ENCODE measurements around the gene CHST12. TPM values are rescaled to one million over a fixed set of nuclear protein-coding genes. Genes with fewer than 3 reads are reported as not detected.

The CHST12 gene
- total and polyA plus RNA-seq, 2 donors (not counting 1 experiment from before 2014, with no cell fraction given), result 25.4 to 27.1 TPM

DNA sequence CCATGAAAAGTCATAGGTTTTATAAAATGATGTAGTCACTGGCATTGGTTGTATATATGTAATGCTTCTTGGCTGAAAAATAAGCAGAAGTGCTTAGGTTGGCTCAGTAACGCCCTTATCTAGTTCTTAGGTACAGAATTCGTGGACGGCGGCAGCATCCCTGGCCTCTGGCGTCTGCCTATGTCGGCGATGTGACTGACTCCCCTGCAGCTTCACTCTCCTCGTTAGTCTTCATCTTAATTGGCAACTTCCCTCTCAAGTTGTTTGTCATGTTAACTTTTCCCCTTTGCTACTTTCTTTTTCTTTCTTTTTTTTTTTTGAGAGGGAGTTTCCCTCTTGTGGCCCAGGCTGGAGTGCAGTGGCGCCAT, 18.5 kb downstream of the CHST12 start:
- ChIA-PET CTCF (interaction anchor here (0.6 to 0.7 kb wide), 2 partner anchors 53 to 829 kb away, joined by 3 to 5 read pairs; no protein-coding TSS in a partner anchor), POLR2A (no interaction called here)
- H3K4me3 ChIP-seq (ENCODE audit: control extremely low read depth in 1 of 5, extremely low read depth in 1 of 5, insufficient read depth in 1 of 5, low read depth in 2 of 5, low read length in 4 of 5), result no peak overlapping the region
- peaks cover 3 to 22% of the 10 kb centered on the region in 2 donors for H3K4me1 ChIP-seq (ENCODE audit: control insufficient read depth in 2 of 2, insufficient read depth in 2 of 2, low read length in 2 of 2)
- intact Hi-C loops (cut with micrococcal nuclease), result no loop called here
- H3K79me2 ChIP-seq (ENCODE audit: control insufficient read depth, insufficient read depth, low read length), result peaks cover 83% of the 10 kb centered on the region
- H3K4me3 Mint-ChIP-seq, result no peak overlapping the region
- WGBS (ENCODE audit: insufficient coverage), result 83% methylated on average over 8 of the region's 9 CpGs
- ATAC-seq (ENCODE audit: low read depth) (no peak), DNase-seq (no peak)
- H3K27ac ChIP-seq (ENCODE audit: low read length in 2 of 2), result no peak overlapping the region
- H3K36me3 ChIP-seq (replicated peaks in 1 of 2; ENCODE audit: control extremely low read depth in 1 of 2, control insufficient read depth in 1 of 2, extremely low read depth in 1 of 2, insufficient read depth in 2 of 2, low read length in 1 of 2), result peaks cover 0 to 2% of the 10 kb centered on the region in 2 experiments
- no peak overlapping the region for H2AFZ ChIP-seq (ENCODE audit: insufficient read depth, low read depth, low read length, poor library complexity, severe bottlenecking)
- peaks cover 24% of the 10 kb centered on the region for H3K4me1 Mint-ChIP-seq
- TF ChIP-seq, protein P1, sequence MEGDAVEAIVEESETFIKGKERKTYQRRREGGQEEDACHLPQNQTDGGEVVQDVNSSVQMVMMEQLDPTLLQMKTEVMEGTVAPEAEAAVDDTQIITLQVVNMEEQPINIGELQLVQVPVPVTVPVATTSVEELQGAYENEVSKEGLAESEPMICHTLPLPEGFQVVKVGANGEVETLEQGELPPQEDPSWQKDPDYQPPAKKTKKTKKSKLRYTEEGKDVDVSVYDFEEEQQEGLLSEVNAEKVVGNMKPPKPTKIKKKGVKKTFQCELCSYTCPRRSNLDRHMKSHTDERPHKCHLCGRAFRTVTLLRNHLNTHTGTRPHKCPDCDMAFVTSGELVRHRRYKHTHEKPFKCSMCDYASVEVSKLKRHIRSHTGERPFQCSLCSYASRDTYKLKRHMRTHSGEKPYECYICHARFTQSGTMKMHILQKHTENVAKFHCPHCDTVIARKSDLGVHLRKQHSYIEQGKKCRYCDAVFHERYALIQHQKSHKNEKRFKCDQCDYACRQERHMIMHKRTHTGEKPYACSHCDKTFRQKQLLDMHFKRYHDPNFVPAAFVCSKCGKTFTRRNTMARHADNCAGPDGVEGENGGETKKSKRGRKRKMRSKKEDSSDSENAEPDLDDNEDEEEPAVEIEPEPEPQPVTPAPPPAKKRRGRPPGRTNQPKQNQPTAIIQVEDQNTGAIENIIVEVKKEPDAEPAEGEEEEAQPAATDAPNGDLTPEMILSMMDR (IDR thresholded peaks at IDR 0.05), result no peak
- no peak for TF ChIP-seq EZH2 (IDR thresholded peaks at IDR 0.05; ENCODE audit: borderline replicate concordance, insufficient read depth, low read depth, low read length, poor library complexity, severe bottlenecking)
- no peaks in the 10 kb centered on the region for H3K27me3 ChIP-seq (replicated peaks in 1 of 4; ENCODE audit: control extremely low read depth in 1 of 4, control insufficient read depth in 3 of 4, insufficient read depth in 4 of 4, low read length in 3 of 4)
- no peak overlapping the region for H3K9ac ChIP-seq (ENCODE audit: low read length)
- H3K9me3 ChIP-seq (ENCODE audit: control extremely low read depth in 1 of 3, control insufficient read depth in 2 of 3, insufficient read depth in 1 of 3, low read length in 2 of 3), result no peaks in the 10 kb centered on the region
- H4K20me1 ChIP-seq (ENCODE audit: control insufficient read depth, insufficient read depth, low read length, poor library complexity, severe bottlenecking), result peaks cover 25% of the 10 kb centered on the region
- no peak overlapping the region for H3K4me2 ChIP-seq (replicated peaks; ENCODE audit: low read depth, low read length, poor library complexity, severe bottlenecking)
- no peak overlapping the region for H3K27ac Mint-ChIP-seq
- H3K9me3 Mint-ChIP-seq (ENCODE audit: insufficient read depth), result no peaks in the 10 kb centered on the region
- no peaks in the 10 kb centered on the region for H3K27me3 Mint-ChIP-seq

DNA sequence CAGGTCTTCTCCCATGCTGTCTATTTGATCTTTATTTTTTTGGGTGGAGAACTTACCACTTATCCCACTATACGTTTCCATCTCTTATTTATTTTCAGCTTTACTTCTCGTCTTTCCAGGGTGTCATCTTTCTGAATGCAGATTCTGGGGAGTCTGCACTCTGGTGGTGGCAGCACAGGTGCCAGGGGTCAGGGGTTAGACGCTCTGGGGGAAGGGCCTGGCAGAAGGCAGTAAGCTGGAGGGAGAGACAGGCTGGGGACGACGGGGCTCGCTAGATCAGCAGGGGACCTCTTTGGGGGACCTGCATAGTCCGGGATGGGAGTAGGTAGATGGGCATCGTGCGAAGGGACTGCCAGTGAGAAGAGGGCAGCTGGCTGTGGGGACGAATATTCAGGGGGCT, 22.3 kb downstream of the CHST12 start:
- Histone ChIP-seq H3K4me1 (ENCODE audit: control insufficient read depth in 2 of 2, insufficient read depth in 2 of 2, low read length in 2 of 2) (peaks cover 3 to 10% of the 10 kb centered on the region in 2 donors), H3K4me2 (replicated peaks; ENCODE audit: low read depth, low read length, poor library complexity, severe bottlenecking) (no peak overlapping the region), H4K20me1 (ENCODE audit: control insufficient read depth, insufficient read depth, low read length, poor library complexity, severe bottlenecking) (peaks cover 10% of the 10 kb centered on the region), H3K79me2 (ENCODE audit: control insufficient read depth, insufficient read depth, low read length) (peaks cover 47% of the 10 kb centered on the region), H3K9ac (ENCODE audit: low read length) (no peak overlapping the region), H3K9me3 (ENCODE audit: control extremely low read depth in 1 of 3, control insufficient read depth in 2 of 3, insufficient read depth in 1 of 3, low read length in 2 of 3) (peaks cover 0 to 6% (median 2%) of the 10 kb centered on the region in 3 donors), H3K4me3 (ENCODE audit: control extremely low read depth in 1 of 5, extremely low read depth in 1 of 5, insufficient read depth in 1 of 5, low read depth in 2 of 5, low read length in 4 of 5) (no peak overlapping the region), H2AFZ (ENCODE audit: insufficient read depth, low read depth, low read length, poor library complexity, severe bottlenecking) (no peak overlapping the region), H3K36me3 (replicated peaks in 1 of 2; ENCODE audit: control extremely low read depth in 1 of 2, control insufficient read depth in 1 of 2, extremely low read depth in 1 of 2, insufficient read depth in 2 of 2, low read length in 1 of 2) (no peaks in the 10 kb centered on the region), H3K27ac (ENCODE audit: low read length in 2 of 2) (no peak overlapping the region), H3K27me3 (replicated peaks in 1 of 4; ENCODE audit: control extremely low read depth in 1 of 4, control insufficient read depth in 3 of 4, insufficient read depth in 4 of 4, low read length in 3 of 4) (no peaks in the 10 kb centered on the region)
- DNase-seq, result no peak
- 97% methylated on average over 8 of the region's 10 CpGs for WGBS (ENCODE audit: insufficient coverage)
- H3K4me3 Mint-ChIP-seq, result no peak overlapping the region
- intact Hi-C loops (cut with micrococcal nuclease), result no loop called here
- no peaks in the 10 kb centered on the region for H3K9me3 Mint-ChIP-seq (ENCODE audit: insufficient read depth)
- H3K27me3 Mint-ChIP-seq, result no peaks in the 10 kb centered on the region
- ChIA-PET POLR2A (no interaction called here), CTCF (no interaction called here)
- no peak overlapping the region for H3K27ac Mint-ChIP-seq
- no peak for ATAC-seq (ENCODE audit: low read depth)
- peaks cover 14% of the 10 kb centered on the region for H3K4me1 Mint-ChIP-seq
- TF ChIP-seq, protein P1 (IDR thresholded peaks at IDR 0.05), result no peak
- no peak for TF ChIP-seq EZH2 (IDR thresholded peaks at IDR 0.05; ENCODE audit: borderline replicate concordance, insufficient read depth, low read depth, low read length, poor library complexity, severe bottlenecking)
